Medulla oblongata (tissue), 1 donor: ENCODE measurements around the gene TREM1.

Source experiments
- DNase-seq: peaks from one replicate; pipeline ENCODE4 v3.0.0-alpha.2; 2015; ENCODE audit errors: extremely low spot score

TREM1 gene

GRCh38 chr6:41286544-41287346 is at the start of gene TREM1:
Gene TREM1 (minus strand): TSS chr6:41286682. CDS start chr6:41286655, 27 bp downstream.
- DNase-seq: peak; percentile 48

GRCh38 chr6:41335943-41336342 is 49.5 kb upstream of the TREM1 start:
- no peak for DNase-seq

GRCh38 chr6:41335296-41335695 is 48.8 kb upstream of the TREM1 start, which contains the start of gene NCR2:
Gene NCR2 (plus strand): TSS chr6:41335608. CDS start chr6:41335877, 269 bp downstream.
- no peak for DNase-seq

- no peak for DNase-seq
Measured at GRCh38 chr6:41334482-41335040, 48.1 kb upstream of the TREM1 start.

GRCh38 chr6:41332842-41333736 is 46.6 kb upstream of the TREM1 start:
- no peak for DNase-seq

GRCh38 chr6:41332241-41332640 is 45.8 kb upstream of the TREM1 start:
- no peak for DNase-seq

- no peak for DNase-seq
Measured at GRCh38 chr6:41331401-41332150, 45.1 kb upstream of the TREM1 start.

- no peak for DNase-seq
Measured at GRCh38 chr6:41327177-41327576, 40.7 kb upstream of the TREM1 start.

- no peak for DNase-seq
Measured at GRCh38 chr6:41326092-41326491, 39.6 kb upstream of the TREM1 start.

GRCh38 chr6:41325446-41326066 is 39.1 kb upstream of the TREM1 start:
- no peak for DNase-seq

- no peak for DNase-seq
Measured at GRCh38 chr6:41321183-41321582, 34.7 kb upstream of the TREM1 start.

GRCh38 chr6:41318654-41319565 is 32.4 kb upstream of the TREM1 start:
- peak; percentile 72 for DNase-seq

- DNase-seq: no peak
Measured at GRCh38 chr6:41318261-41318653, 31.8 kb upstream of the TREM1 start.

GRCh38 chr6:41315943-41316620 is 29.6 kb upstream of the TREM1 start:
- DNase-seq: no peak

- DNase-seq: no peak
Measured at GRCh38 chr6:41315203-41315602, 28.7 kb upstream of the TREM1 start.

- peak; percentile 54 for DNase-seq
Measured at GRCh38 chr6:41306187-41306854, 19.8 kb upstream of the TREM1 start.

GRCh38 chr6:41302638-41303037 is 16.2 kb upstream of the TREM1 start:
- DNase-seq: no peak

GRCh38 chr6:41298785-41299502 is 12.5 kb upstream of the TREM1 start:
- peak; percentile 56 for DNase-seq
